Pancreas (tissue), 10 donors: ENCODE measurements around the gene RIPPLY2. TPM values are rescaled to one million over a fixed set of nuclear protein-coding genes. Genes with fewer than 3 reads are reported as not detected.

Experiments
- ATAC-seq, 4 donors: fragments of 200-7000 bp; cut with Tn5 transposase; one replicate each; pipeline versions ENCODE4 v1.8.0 to v1.9.1; 2020; ENCODE audit warnings: mild to moderate bottlenecking in 4 of 4, moderate library complexity in 4 of 4
- DNase-seq, 6 donors: peaks; one replicate each; pipeline ENCODE4 v3.0.0-alpha.2; 2020
- FAIRE-seq: peaks from 2 replicates; lab custom pipeline; 2012; peaks lifted over from hg19 to GRCh38; lab: Jason Lieb, UNC
- H3K27ac ChIP-seq, 4 donors: fragments of 200-600 bp; sonication (generic); 1 replicate in 3 of 4; 2 replicates in 1 of 4; pipeline versions ENCODE4 v1.5.0 to v1.8.0; 2020
- H3K27me3 ChIP-seq, 4 donors: fragments of 200-600 bp; one replicate each; pipeline ENCODE4 v1.8.0; 2021
- H3K36me3 ChIP-seq, 3 donors: fragments of 200-600 bp; sonication (generic) in 1 of 3; one replicate each; pipeline versions ENCODE4 v1.5.0 to v1.8.0; 2020 to 2021
- H3K4me1 ChIP-seq, 3 donors: fragments of 200-600 bp; one replicate each; pipeline ENCODE4 v1.8.0; 2021
- H3K4me3 ChIP-seq, 4 donors: fragments of 200-600 bp; sonication (generic) in 2 of 4; one replicate each; pipeline versions ENCODE4 v1.5.0 to v1.8.0; 2020 to 2021
- H3K9me3 ChIP-seq, 4 donors: fragments of 200-600 bp; one replicate each; pipeline ENCODE4 v1.8.0; 2021
- CTCF ChIP-seq, 4 donors: fragments of 200-600 bp; sonication (generic) in 3 of 4; IDR thresholded peaks; one replicate each; pipeline versions ENCODE4 v1.5.0 to v1.8.0; 2021; ENCODE audit warnings: antibody characterized with exemption in 4 of 4
- WGBS, 2 donors: extraction: QIAGEN DNeasy Blood & Tissue Kit; methylation state at CpG; one replicate each; pipeline ENCODE4 v1.1.7; 2013; 5-methylcytosine and 5-hydroxymethylcytosine counted together
- intact Hi-C, 3 donors: fragments of 100-400 bp; cut with DNase I; formaldehyde crosslinking; loops; one replicate each; pipeline versions ENCODE4 v1.11.1 to v1.14.2; 2022
- polyA plus RNA-seq, 2 donors: library from polyadenylated mRNA; stranded (reverse); fragments of 200-250 nt; gene quantifications; one replicate each; pipeline ENCODE4 v1.2.3, GENCODE V29; 2013
- total RNA-seq, 6 donors: library from RNA; stranded (reverse); fragmentation: NEBNext Ultra II Directional in 4 of 6; extraction: Animal tissue kit (Norgen Biotek cat#: 25700) in 4 of 6; gene quantifications; one replicate each; pipeline versions ENCODE4 v1.2.1 to v1.2.4, GENCODE V29; 2021 to 2023
- donor health status: healthy with polysubstance abuse.
- donor health status: DM: no; HTN: no; CAD: no; lungs with moderate emphysema.
- donor health status: DM: no; HTN: no; CAD: no.
- donor health status: control.
- donor health status: control.
- donor health status: Bipolar disorder and iron deficiency.
- donor health status: DM: yes; HTN: yes; CAD: no.
- donor health status: DM: no; HTN: no; CAD: no.
- donor health status: DM: no; HTN: no; CAD: no.
- donor health status: DM: yes; HTN: yes; CAD: no.

Gene RIPPLY2
- total and polyA plus RNA-seq, 8 donors: 0.22 to 9.4 (median 0.58) TPM; not detected in 2

- DNase-seq: peak; percentile 95 to 98 (median 96)
- intact Hi-C loops: no loop called here
- peak; percentile 81 for FAIRE-seq
These were observed 6.5 kb downstream of the RIPPLY2 start, which contains the start of gene CYB5R4 for GRCh38 chr6:83859410-83860358. Gene CYB5R4 (plus strand): TSS chr6:83859689. CDS start chr6:83859783, 94 bp downstream.

GRCh38 chr6:83860359-83860755 is 7.2 kb downstream of the RIPPLY2 start:
- ATAC-seq: no peak
- H3K36me3 ChIP-seq: no peaks in the 10 kb centered on the region
- peak overlapping the region; percentile 70 to 85 (median 80) for H3K4me3 ChIP-seq
- no peaks in the 10 kb centered on the region for H3K27me3 ChIP-seq
- TF ChIP-seq CTCF (IDR thresholded peaks at IDR 0.05): no peak
- intact Hi-C loops: no loop called here
- no peaks in the 10 kb centered on the region for H3K9me3 ChIP-seq
- no peak for DNase-seq
- peak overlapping the region in 2 of 4 donors; percentile 73 to 78 for H3K27ac ChIP-seq
- WGBS, 2 donors: 9 to 11% methylated on average over 7 of the region's 7 CpGs
- no peak for FAIRE-seq
- H3K4me1 ChIP-seq: peaks cover 0 to 13% (median 0%) of the 10 kb centered on the region in 3 donors

More at GRCh38 chr6:83859410-83860358, 6.5 kb downstream of the RIPPLY2 start, which contains the start of gene CYB5R4:
- Histone ChIP-seq H3K27ac (peak within 1 kb of the TSS; percentile 54 to 78 (median 74)), H3K4me1 (peaks cover 0 to 13% (median 0%) of the 10 kb centered on the region in 3 donors), H3K27me3 (no peaks in the 10 kb centered on the region), H3K36me3 (no peaks in the 10 kb centered on the region), H3K9me3 (no peaks in the 10 kb centered on the region), H3K4me3 (peak within 1 kb of the TSS; percentile 70 to 85 (median 80))
- WGBS, 2 donors: 0% methylated on average over 52 to 53 of the region's 53 CpGs
- ATAC-seq: peak; percentile 99 to 100 (median 100)
- TF ChIP-seq CTCF (IDR thresholded peaks at IDR 0.05): no peak

GRCh38 chr6:83860782-83861495 is 7.8 kb downstream of the RIPPLY2 start:
- intact Hi-C loops: no loop called here
- Histone ChIP-seq H3K4me3 (peak overlapping the region in 2 of 4 donors; percentile 76 to 83), H3K27ac (no peak overlapping the region), H3K36me3 (no peaks in the 10 kb centered on the region), H3K9me3 (no peaks in the 10 kb centered on the region), H3K4me1 (peaks cover 0 to 13% (median 0%) of the 10 kb centered on the region in 3 donors), H3K27me3 (no peaks in the 10 kb centered on the region)
- WGBS, 2 donors: 66 to 74% methylated on average over 8 of the region's 8 CpGs
- FAIRE-seq: no peak
- ATAC-seq: no peak
- TF ChIP-seq CTCF (IDR thresholded peaks at IDR 0.05): no peak
- DNase-seq: no peak

- WGBS, 2 donors: 79% methylated on average over 4 of the region's 4 CpGs
- Histone ChIP-seq H3K36me3 (no peaks in the 10 kb centered on the region), H3K4me1 (peaks cover 0 to 13% (median 0%) of the 10 kb centered on the region in 3 donors), H3K27me3 (no peaks in the 10 kb centered on the region), H3K9me3 (no peaks in the 10 kb centered on the region), H3K27ac (no peak overlapping the region), H3K4me3 (no peak overlapping the region)
- no peak for DNase-seq
- TF ChIP-seq CTCF (IDR thresholded peaks at IDR 0.05): no peak
- ATAC-seq: no peak
- no peak for FAIRE-seq
- intact Hi-C loops: no loop called here
These were observed 9.8 kb downstream of the RIPPLY2 start for GRCh38 chr6:83862776-83863471.
